Measurements from ENCODE around the gene CRCP. TPM values are rescaled to one million over a fixed set of nuclear protein-coding genes. Genes with fewer than 3 reads are reported as not detected.
"Not testable (repeated sequence)": the region's sequence is repeated elsewhere in the genome, so short reads cannot be mapped to it uniquely, and the experiment has no call there.

The CRCP gene
- total RNA-seq: 36.8 and 44.9 TPM in 2 replicates

DNA sequence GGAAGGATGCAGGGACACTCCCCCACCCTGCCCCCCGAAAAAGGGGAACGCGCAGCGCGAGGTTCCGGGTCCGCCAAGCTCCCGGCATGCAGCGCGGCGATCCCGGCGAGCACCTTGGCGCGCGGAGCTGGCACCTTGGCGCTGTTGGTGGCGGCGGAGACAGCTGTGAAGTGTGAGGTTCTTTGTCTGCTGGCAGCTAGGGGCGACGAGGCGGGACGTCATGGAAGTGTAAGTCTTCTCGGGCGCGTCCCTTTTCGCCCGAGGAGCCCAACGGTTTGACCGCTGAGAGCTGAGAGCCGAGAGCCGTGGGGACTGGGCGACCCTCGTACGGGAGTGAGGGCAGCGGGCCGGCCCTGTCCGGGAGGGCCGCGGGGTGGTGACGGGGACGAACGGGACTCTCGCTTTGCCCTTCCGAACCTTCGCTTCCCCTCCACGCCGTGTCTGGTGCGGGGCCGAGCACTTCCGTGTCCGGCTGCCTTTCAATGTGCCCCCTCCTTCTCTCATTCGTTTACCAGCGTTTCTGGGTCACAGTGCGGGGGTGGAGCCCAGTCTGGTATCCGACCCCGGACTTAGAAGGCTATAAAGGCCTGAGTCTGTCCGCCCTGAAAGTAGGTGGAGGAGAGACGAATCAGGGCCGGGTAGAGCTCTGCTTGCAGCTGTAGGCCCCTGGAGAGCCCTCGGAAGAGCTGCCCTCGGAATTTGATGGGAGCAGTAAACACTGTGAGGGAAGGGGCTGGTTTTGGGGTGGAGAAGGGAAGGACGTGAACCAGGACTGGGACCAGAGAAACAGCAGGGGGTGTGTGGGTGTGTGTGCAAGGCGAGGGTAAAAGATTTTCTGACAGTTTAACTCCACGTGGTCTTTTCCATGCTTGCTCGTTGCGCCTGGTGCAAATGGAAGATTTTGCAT is at the start of gene CRCP:
Gene CRCP (plus strand): TSS at position 105 of the 907 bp plus-strand sequence. CDS start 116 bp downstream, at position 221.
- Histone ChIP-seq H3K9me3 (ENCODE audit: low read depth, low read length) (no peaks in the 10 kb centered on the region), H3K4me3 (ENCODE audit: insufficient read depth, low read length) (peak within 1 kb of the TSS; percentile 98), H3K27ac (ENCODE audit: low read depth, low read length) (peak within 1 kb of the TSS; percentile 83), H3K27me3 (ENCODE audit: insufficient read depth, low read length) (no peaks in the 10 kb centered on the region), H3K4me2 (ENCODE audit: insufficient read depth, low read length) (peak within 1 kb of the TSS; percentile 79), H3K79me2 (ENCODE audit: insufficient read depth, low read length) (peaks cover 54% of the 10 kb centered on the region), H3K4me1 (ENCODE audit: insufficient read depth, low read length) (peaks cover 23% of the 10 kb centered on the region), H2AFZ (ENCODE audit: low read length) (peak within 1 kb of the TSS; percentile 91), H4K20me1 (ENCODE audit: insufficient read depth, low read length) (peaks cover 24% of the 10 kb centered on the region), H3K36me3 (ENCODE audit: insufficient read depth, low read length) (peaks cover 6% of the 10 kb centered on the region)
- TF ChIP-seq, protein P1, sequence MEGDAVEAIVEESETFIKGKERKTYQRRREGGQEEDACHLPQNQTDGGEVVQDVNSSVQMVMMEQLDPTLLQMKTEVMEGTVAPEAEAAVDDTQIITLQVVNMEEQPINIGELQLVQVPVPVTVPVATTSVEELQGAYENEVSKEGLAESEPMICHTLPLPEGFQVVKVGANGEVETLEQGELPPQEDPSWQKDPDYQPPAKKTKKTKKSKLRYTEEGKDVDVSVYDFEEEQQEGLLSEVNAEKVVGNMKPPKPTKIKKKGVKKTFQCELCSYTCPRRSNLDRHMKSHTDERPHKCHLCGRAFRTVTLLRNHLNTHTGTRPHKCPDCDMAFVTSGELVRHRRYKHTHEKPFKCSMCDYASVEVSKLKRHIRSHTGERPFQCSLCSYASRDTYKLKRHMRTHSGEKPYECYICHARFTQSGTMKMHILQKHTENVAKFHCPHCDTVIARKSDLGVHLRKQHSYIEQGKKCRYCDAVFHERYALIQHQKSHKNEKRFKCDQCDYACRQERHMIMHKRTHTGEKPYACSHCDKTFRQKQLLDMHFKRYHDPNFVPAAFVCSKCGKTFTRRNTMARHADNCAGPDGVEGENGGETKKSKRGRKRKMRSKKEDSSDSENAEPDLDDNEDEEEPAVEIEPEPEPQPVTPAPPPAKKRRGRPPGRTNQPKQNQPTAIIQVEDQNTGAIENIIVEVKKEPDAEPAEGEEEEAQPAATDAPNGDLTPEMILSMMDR (IDR thresholded peaks at IDR 0.05; ENCODE audit: extremely low read depth, low read depth, low read length): peak; percentile 59
- DNase-seq (ENCODE audit: insufficient read length, low spot score, missing footprints): peak; percentile 89

DNA sequence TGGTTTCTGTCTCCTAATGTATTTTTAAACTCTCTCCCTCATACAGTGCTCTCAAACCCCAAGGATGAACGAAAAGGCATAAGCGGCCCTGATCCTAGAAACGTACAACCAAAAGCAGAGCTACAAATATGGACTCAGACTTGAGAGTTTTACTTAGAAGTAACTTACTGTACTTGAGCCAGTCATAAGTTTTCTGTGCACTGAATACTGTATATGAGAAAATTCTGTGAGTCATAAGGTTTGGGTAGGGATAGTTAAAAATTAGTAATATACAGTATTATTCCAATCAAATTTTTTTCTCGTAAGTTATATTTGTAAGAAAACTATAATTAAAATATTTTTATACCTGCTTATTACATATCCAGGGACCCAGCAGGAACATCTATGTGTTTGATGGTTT is 44.9 kb upstream of the CRCP start:
- DNase-seq (ENCODE audit: insufficient read length, low spot score, missing footprints): no peak
- Histone ChIP-seq H3K9me3 (ENCODE audit: low read depth, low read length) (no peaks in the 10 kb centered on the region), H3K4me3 (ENCODE audit: insufficient read depth, low read length) (no peak overlapping the region), H3K4me2 (ENCODE audit: insufficient read depth, low read length) (no peak overlapping the region), H3K27ac (ENCODE audit: low read depth, low read length) (no peak overlapping the region), H4K20me1 (ENCODE audit: insufficient read depth, low read length) (no peaks in the 10 kb centered on the region), H3K27me3 (ENCODE audit: insufficient read depth, low read length) (no peaks in the 10 kb centered on the region), H3K4me1 (ENCODE audit: insufficient read depth, low read length) (no peaks in the 10 kb centered on the region), H3K79me2 (ENCODE audit: insufficient read depth, low read length) (no peaks in the 10 kb centered on the region), H3K36me3 (ENCODE audit: insufficient read depth, low read length) (no peaks in the 10 kb centered on the region), H2AFZ (ENCODE audit: low read length) (no peak overlapping the region)
- TF ChIP-seq, protein P1 (IDR thresholded peaks at IDR 0.05; ENCODE audit: extremely low read depth, low read depth, low read length): no peak

DNA sequence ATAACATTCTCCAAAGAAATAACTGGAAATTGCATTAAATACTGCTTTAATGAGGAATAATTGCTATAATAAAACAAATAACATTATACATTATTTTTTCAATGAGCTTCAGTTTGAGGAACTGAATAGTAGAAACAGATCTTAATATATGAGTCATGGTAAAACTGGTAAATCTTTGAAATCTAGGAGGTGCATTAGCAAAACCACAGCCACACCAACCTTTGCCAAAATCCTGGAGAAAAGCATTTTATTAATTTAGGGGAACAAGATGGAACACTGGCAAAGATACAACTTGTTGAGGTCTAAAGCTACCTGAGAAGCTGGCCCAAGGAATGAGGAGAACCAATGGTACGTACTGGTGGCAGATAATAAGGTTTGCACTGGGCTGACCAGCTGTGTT is 44.4 kb upstream of the CRCP start:
- TF ChIP-seq, protein P1 (IDR thresholded peaks at IDR 0.05; ENCODE audit: extremely low read depth, low read depth, low read length): no peak
- Histone ChIP-seq H3K4me3 (ENCODE audit: insufficient read depth, low read length) (no peak overlapping the region), H3K27me3 (ENCODE audit: insufficient read depth, low read length) (no peaks in the 10 kb centered on the region), H3K9me3 (ENCODE audit: low read depth, low read length) (no peaks in the 10 kb centered on the region), H3K4me2 (ENCODE audit: insufficient read depth, low read length) (no peak overlapping the region), H2AFZ (ENCODE audit: low read length) (no peak overlapping the region), H3K27ac (ENCODE audit: low read depth, low read length) (no peak overlapping the region), H3K36me3 (ENCODE audit: insufficient read depth, low read length) (no peaks in the 10 kb centered on the region), H3K79me2 (ENCODE audit: insufficient read depth, low read length) (no peaks in the 10 kb centered on the region), H3K4me1 (ENCODE audit: insufficient read depth, low read length) (no peaks in the 10 kb centered on the region), H4K20me1 (ENCODE audit: insufficient read depth, low read length) (no peaks in the 10 kb centered on the region)
- peak; percentile 53 for DNase-seq (ENCODE audit: insufficient read length, low spot score, missing footprints)

DNA sequence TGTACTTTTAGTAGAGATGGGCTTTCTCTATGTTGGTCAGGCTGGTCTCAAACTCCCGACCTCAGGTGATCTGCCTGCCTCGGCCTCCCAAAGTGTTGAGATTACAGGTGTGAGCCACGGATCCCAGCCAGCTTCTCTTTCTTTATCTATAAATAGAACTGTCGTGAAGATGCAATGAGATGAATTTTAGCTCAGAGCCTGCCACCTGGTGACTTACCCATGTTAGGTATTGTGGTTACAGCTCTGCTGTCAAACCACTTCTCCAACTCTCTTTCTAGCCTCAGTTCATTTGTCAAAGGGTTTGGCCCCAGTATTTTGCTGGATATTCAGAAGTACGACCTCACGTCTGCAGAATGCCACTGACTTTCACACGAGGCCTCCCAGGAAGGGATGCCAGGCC is 42.4 kb upstream of the CRCP start:
- not testable (repeated sequence) for H4K20me1 ChIP-seq (ENCODE audit: insufficient read depth, low read length); H2AFZ ChIP-seq (ENCODE audit: low read length); H3K4me2 ChIP-seq (ENCODE audit: insufficient read depth, low read length); H3K36me3 ChIP-seq (ENCODE audit: insufficient read depth, low read length); H3K9me3 ChIP-seq (ENCODE audit: low read depth, low read length); DNase-seq (ENCODE audit: insufficient read length, low spot score, missing footprints); H3K27me3 ChIP-seq (ENCODE audit: insufficient read depth, low read length); H3K27ac ChIP-seq (ENCODE audit: low read depth, low read length); H3K4me3 ChIP-seq (ENCODE audit: insufficient read depth, low read length)
- Histone ChIP-seq H3K4me1 (ENCODE audit: insufficient read depth, low read length) (peaks cover 11% of the 10 kb centered on the region), H3K79me2 (ENCODE audit: insufficient read depth, low read length) (peaks cover 16% of the 10 kb centered on the region)

Measured in osteoblast (primary cell).